Activated CD8-positive, alpha-beta memory T cell treated with anti-CD3 and anti-CD28 coated beads, Interleukin-2, amount 10 ng/mL, durations not matched to agents 7 days and 5 days (primary cell): ENCODE measurements around the gene PPP1R12B. TPM values are rescaled to one million over a fixed set of nuclear protein-coding genes. Genes with fewer than 3 reads are reported as not detected.
"Not testable (repeated sequence)": the region's sequence is repeated elsewhere in the genome, so short reads cannot be mapped to it uniquely, and the experiment has no call there.

ENCODE experiments used
- ATAC-seq: fragments of 150-1000 bp; cut with Tn5 transposase; one replicate; pipeline ENCODE4 v1.10.0; 2021; ENCODE audit warnings: moderate library complexity
- CTCF ChIA-PET: fragments of 350-600 bp; sonication (Branson Sonifier 250); formaldehyde crosslinking; loops from one replicate; lab custom pipeline; 2021; ENCODE audit warnings: antibody characterized with exemption; lab: Charles Lee
- DNase-seq: peaks from one replicate; pipeline ENCODE4 v3.0.0-alpha.2; 2020
- H3K27ac Mint-ChIP-seq: one replicate; pipeline ENCODE4 v1.8.0; 2021; ENCODE audit warnings: mild to moderate bottlenecking, mixed read lengths
- H3K27me3 Mint-ChIP-seq: one replicate; pipeline ENCODE4 v1.8.0; 2021; ENCODE audit warnings: mixed read lengths
- H3K36me3 Mint-ChIP-seq: one replicate; pipeline ENCODE4 v1.8.0; 2021; ENCODE audit warnings: mild to moderate bottlenecking, mixed read lengths
- H3K4me1 Mint-ChIP-seq: one replicate; pipeline ENCODE4 v1.8.0; 2021; ENCODE audit warnings: mixed read lengths
- H3K4me3 Mint-ChIP-seq: one replicate; pipeline ENCODE4 v1.8.0; 2021; ENCODE audit warnings: mild to moderate bottlenecking, moderate library complexity, mixed read lengths
- H3K9me3 Mint-ChIP-seq: one replicate; pipeline ENCODE4 v1.8.0; 2022; ENCODE audit warnings: low read depth, mixed read lengths
- total RNA-seq, 2 experiments: library from RNA; stranded (reverse); gene quantifications; one replicate each; pipeline ENCODE4 v1.2.3, GENCODE V29; 2021

The PPP1R12B gene
- total RNA-seq, 2 experiments from 2014 or later = 20.3 to 34.2 TPM

DNA sequence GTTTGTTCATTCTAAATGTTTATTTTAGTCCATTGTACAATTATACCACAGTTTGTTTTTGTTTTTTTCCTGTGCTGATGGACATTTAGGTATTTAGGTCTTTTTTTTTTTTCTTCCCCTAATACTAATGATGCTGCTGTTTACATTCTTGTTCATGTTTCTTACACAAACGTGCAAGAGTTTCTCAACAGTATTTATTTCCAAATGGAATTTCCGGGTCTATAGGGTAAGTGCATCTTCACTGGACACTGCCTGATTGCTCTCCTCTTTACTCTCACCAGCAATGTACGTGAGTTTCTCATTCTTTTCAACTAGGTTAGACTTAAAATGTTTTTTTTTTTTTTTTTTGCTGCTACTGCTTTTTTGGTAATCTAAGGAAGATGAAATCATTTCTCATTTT is 122.7 kb downstream of the PPP1R12B start:
- no peak for DNase-seq
- H3K9me3 Mint-ChIP-seq = no peaks in the 10 kb centered on the region
- no peak overlapping the region for H3K27ac Mint-ChIP-seq
- H3K27me3 Mint-ChIP-seq = no peaks in the 10 kb centered on the region
- no peak overlapping the region for H3K4me3 Mint-ChIP-seq
- H3K36me3 Mint-ChIP-seq = no peaks in the 10 kb centered on the region
- no peak for ATAC-seq
- H3K4me1 Mint-ChIP-seq = peaks cover 5% of the 10 kb centered on the region
- CTCF ChIA-PET = no interaction called here

DNA sequence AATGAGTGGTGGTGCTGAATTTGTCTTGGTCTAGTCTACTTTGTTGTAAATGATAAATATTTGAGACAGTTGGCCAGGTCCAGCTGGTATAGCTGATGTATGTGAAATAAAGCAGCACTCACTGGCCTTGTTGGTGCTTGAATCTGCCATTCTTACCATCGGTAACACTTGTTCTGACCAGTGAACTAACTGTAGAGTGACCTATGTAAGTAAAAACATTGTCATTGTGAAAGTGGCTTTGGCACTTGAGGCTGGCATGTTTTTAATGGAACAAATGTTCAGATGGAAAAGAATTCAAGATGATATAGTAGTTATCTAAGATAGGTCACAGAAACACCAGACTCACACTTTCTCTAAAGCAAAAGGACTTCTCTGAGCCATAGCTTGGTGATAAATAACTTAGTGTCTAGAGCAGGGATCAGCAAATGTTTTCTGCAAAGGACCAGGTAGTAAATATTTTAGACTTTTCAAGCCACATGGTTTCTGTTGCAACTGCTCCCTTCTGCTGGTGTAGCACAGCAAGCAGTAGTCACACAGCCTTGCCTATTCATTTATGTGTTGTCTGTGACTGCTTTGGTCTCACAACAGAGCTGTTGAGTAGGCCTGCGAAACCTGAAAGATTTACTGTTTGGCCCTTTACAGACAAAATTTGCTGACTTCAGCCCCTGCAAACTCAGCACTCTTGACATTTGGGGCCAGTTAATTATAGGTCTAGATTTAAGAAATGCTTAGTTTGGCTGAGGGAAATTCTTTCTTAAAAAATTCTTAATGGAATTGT is 124.0 kb downstream of the PPP1R12B start:
- H3K27me3 Mint-ChIP-seq, CTCF ChIA-PET, H3K4me1 Mint-ChIP-seq, H3K4me3 Mint-ChIP-seq, H3K36me3 Mint-ChIP-seq, ATAC-seq, H3K9me3 Mint-ChIP-seq, H3K27ac Mint-ChIP-seq, DNase-seq: not testable (repeated sequence)

DNA sequence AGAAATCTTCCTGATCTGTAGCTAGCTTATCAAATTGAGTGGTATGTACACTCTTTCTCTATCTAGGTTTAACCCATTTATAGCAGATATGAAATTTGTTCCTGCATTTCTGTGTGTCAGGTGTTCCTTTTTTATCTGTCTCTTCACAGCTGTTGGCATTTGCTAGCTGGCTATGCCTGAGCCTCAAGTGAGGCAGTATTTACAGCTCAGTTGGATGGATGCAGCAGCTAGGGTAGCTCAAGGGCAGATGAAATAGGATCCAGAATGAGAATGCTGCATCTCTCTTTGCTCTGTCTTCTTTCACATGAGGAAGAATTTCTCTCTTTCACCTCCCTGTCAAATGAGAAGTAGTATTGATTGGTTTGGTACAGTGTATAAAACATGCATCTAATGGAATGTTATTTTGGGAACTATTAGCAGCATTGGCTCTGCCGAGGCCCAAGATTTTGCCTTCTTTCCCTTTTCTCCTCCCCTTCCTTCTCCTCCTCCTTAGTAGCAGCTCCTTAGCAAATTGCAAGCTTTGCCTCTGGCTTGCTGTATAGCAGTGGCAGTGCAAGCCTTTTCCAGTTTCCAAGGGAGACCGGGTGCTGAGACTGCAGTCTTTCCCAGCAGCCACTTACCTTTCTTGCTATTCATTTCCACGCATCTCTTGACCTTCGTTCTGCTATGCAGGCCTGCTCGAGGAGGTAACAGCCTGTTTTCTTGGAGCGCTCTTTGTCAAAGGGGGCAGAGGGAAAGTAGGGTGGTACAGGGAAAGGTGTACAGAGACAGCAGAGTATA is 125.0 kb downstream of the PPP1R12B start:
- H3K9me3 Mint-ChIP-seq, H3K4me1 Mint-ChIP-seq, DNase-seq, H3K27me3 Mint-ChIP-seq, CTCF ChIA-PET, H3K27ac Mint-ChIP-seq, H3K4me3 Mint-ChIP-seq, H3K36me3 Mint-ChIP-seq, ATAC-seq: not testable (repeated sequence)

DNA sequence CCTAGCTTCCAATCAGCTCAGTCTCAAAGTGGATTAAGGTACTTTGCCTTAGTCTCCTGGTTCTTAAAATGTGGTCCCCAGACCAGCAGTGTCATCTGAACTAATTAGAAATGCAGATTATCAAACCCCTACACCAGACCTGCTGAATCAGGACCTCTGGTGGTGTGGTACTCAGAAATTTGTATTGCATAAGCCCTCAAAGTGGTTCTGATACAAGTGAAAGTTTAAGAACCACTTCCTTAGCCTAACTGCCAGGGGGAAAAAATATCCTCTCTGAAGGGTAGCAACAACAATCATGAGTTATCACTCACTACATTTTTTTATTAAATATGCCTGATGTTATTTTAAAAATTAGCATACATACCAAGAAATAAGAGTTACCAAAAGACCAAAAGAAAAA is 131.2 kb downstream of the PPP1R12B start:
- not testable (repeated sequence) for H3K27ac Mint-ChIP-seq, DNase-seq
- peak; percentile 23 for ATAC-seq

DNA sequence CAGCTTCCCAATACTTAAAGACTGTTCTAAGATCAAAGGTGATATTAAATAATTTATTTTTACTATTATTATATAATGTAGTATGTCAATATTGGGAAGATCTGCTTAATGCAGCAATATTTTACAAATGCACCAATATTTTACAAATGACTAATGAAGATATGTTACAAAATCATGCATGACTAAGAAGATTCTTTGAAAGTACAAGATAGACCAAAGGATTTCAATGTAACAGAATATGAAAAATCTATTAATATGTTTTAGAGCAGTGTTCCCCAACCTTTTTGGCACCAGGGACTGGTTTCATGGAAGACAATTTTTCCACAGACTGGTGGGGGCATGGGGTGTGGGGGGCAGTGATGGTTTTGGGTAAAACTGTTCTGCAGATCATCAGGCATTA is 132.1 kb downstream of the PPP1R12B start:
- DNase-seq, H3K27ac Mint-ChIP-seq, H3K9me3 Mint-ChIP-seq, CTCF ChIA-PET, ATAC-seq, H3K4me3 Mint-ChIP-seq: not testable (repeated sequence)
- peaks cover 15% of the 10 kb centered on the region for H3K36me3 Mint-ChIP-seq
- H3K4me1 Mint-ChIP-seq = peaks cover 43% of the 10 kb centered on the region
- peaks cover 38% of the 10 kb centered on the region for H3K27me3 Mint-ChIP-seq

More for the DNA sequence above, 131.2 kb downstream of the PPP1R12B start:
- H3K27me3 Mint-ChIP-seq = peaks cover 34% of the 10 kb centered on the region
- peaks cover 35% of the 10 kb centered on the region for H3K4me1 Mint-ChIP-seq
- CTCF ChIA-PET, H3K4me3 Mint-ChIP-seq, H3K9me3 Mint-ChIP-seq: not testable (repeated sequence)
- peaks cover 10% of the 10 kb centered on the region for H3K36me3 Mint-ChIP-seq

DNA sequence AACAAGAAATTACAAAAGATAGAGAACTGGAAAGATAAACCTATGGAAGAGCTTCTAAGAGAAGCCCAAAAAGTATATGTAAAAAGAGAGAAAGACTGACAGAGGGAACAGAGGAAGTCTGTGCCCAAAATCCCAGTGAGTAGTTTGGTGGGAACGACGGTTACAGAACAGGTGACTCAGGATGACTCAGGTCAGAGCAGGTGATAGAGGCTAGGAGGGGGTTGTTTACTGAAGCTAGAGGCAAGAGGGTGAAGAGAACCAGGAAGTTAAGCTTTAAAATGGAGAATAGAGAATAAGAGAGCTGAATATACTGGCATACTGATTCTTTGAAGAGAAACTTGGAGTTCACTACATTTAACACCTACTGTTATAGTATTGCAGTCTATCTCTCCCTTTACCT is 134.9 kb downstream of the PPP1R12B start:
- CTCF ChIA-PET = interaction anchor here (0.7 to 1.6 kb wide), 2 partner anchors 236 to 246 kb away, joined by 3 to 5 read pairs; no protein-coding TSS in a partner anchor
- not testable (repeated sequence) for ATAC-seq, DNase-seq, H3K27ac Mint-ChIP-seq, H3K4me3 Mint-ChIP-seq, H3K9me3 Mint-ChIP-seq
- Mint-ChIP-seq H3K36me3 (peaks cover 18% of the 10 kb centered on the region), H3K4me1 (peaks cover 50% of the 10 kb centered on the region), H3K27me3 (peaks cover 43% of the 10 kb centered on the region)

DNA sequence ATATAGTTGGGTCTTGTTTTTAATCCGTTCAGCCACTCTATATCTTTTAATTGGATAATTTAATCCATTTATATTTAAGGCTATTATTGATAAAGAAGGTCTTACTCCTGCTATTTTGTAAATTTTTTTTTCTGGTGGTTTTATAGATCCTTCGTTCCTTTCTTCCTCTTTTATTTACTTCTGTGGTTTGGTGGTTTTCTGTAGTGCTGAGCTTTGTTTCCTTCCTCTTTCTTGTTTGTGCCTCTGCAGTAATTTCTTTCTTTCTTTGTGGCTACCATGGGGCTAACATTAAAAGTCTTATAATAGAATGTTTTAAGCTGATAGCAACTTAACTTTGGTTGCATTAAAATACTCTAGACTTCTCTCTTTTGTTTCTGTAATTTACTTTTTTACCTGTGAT is 135.5 kb downstream of the PPP1R12B start:
- CTCF ChIA-PET, H3K9me3 Mint-ChIP-seq, H3K4me3 Mint-ChIP-seq, ATAC-seq, H3K27ac Mint-ChIP-seq, DNase-seq: not testable (repeated sequence)
- peaks cover 25% of the 10 kb centered on the region for H3K36me3 Mint-ChIP-seq
- peaks cover 42% of the 10 kb centered on the region for H3K27me3 Mint-ChIP-seq
- H3K4me1 Mint-ChIP-seq = peaks cover 54% of the 10 kb centered on the region

DNA sequence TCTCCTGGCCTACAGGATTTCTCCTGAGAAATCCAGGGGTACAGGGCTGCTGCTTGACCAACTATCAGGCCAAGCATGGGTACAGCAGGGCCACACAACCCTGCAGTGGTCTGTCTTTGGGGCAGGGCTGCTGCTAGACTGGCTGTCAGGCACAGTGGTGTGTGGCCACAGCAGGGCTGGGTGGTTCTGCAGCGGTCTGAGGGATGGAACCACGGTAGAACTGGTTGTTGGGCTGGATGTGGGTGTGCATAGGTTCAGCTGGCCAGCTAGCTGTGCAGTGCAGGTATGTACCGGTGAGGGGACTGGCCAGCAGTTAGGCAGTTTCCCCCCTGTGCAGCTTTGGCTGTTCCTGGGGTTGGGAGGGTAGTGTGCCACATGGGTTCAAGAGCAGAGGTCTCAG is 136.3 kb downstream of the PPP1R12B start:
- Mint-ChIP-seq H3K27me3 (peaks cover 41% of the 10 kb centered on the region), H3K36me3 (peaks cover 32% of the 10 kb centered on the region), H3K4me1 (peaks cover 50% of the 10 kb centered on the region)
- H3K9me3 Mint-ChIP-seq, CTCF ChIA-PET, H3K4me3 Mint-ChIP-seq, DNase-seq, H3K27ac Mint-ChIP-seq, ATAC-seq: not testable (repeated sequence)

DNA sequence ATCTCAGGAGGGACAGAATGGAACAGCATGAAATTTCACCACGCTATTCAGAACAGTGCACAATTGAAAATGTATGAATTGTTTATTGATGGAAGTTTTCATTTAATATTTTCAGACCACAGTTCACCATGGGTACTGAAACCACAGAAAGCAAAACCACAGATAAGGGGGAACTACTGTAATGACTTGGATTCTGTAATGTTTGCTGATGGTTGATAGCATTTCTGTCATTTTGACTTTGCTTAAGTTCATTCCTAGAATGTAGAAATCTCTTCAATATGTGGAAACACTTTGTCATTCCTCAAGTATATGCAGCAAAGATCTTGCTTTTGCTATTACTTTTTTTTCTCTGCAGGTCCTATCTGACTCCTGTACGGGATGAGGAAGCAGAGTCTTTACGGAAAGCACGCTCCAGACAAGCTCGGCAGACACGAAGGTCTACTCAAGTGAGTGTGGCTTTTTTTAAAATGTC is 139.7 kb downstream of the PPP1R12B start:
- CTCF ChIA-PET, H3K9me3 Mint-ChIP-seq, DNase-seq: not testable (repeated sequence)
- Mint-ChIP-seq H3K27me3 (peaks cover 17% of the 10 kb centered on the region), H3K4me1 (peaks cover 37% of the 10 kb centered on the region), H3K4me3 (peak overlapping the region; percentile 7), H3K36me3 (peaks cover 41% of the 10 kb centered on the region), H3K27ac (peak overlapping the region; percentile 60)
- ATAC-seq = peak; percentile 74

DNA sequence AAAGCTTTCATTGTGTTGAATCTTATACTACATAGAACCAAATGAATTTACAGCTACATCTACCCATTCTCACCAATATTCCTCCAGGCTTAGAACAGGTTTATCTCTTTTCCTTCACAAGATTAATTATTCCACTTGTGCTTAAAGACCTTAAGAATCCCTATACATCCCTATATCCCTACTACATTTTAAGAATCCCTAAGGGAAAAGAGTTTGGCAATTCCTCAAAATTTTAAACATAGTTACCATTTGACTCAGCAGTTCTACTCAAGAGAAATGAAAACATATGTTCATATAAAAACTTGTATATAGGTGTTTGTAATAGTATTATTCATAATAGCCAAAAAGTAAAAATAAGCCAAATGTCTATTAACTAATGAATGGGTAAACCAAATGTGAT is 140.6 kb downstream of the PPP1R12B start:
- peaks cover 14% of the 10 kb centered on the region for H3K27me3 Mint-ChIP-seq
- ATAC-seq, H3K27ac Mint-ChIP-seq, DNase-seq, CTCF ChIA-PET, H3K4me3 Mint-ChIP-seq, H3K9me3 Mint-ChIP-seq: not testable (repeated sequence)
- peaks cover 28% of the 10 kb centered on the region for H3K4me1 Mint-ChIP-seq
- H3K36me3 Mint-ChIP-seq = peaks cover 40% of the 10 kb centered on the region

DNA sequence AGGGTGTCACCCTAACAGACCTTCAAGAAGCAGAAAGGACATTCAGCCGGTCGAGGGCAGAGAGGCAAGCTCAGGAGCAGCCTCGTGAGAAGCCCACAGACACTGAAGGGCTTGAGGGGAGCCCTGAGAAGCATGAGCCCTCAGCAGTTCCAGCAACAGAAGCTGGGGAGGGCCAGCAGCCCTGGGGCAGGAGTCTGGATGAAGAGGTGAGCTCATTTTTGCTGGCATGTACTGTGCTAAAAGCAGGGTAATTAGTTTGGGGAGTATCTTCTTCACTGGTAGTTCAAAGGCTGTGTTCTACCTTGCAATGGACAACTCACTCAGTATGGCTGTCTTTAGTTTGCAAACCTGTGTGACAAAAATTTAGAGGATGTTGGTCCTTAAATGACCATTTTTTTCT is 144.6 kb downstream of the PPP1R12B start:
- peaks cover 41% of the 10 kb centered on the region for H3K36me3 Mint-ChIP-seq
- CTCF ChIA-PET, H3K27ac Mint-ChIP-seq, H3K4me3 Mint-ChIP-seq, H3K27me3 Mint-ChIP-seq, ATAC-seq, DNase-seq, H3K9me3 Mint-ChIP-seq: not testable (repeated sequence)
- peaks cover 11% of the 10 kb centered on the region for H3K4me1 Mint-ChIP-seq

DNA sequence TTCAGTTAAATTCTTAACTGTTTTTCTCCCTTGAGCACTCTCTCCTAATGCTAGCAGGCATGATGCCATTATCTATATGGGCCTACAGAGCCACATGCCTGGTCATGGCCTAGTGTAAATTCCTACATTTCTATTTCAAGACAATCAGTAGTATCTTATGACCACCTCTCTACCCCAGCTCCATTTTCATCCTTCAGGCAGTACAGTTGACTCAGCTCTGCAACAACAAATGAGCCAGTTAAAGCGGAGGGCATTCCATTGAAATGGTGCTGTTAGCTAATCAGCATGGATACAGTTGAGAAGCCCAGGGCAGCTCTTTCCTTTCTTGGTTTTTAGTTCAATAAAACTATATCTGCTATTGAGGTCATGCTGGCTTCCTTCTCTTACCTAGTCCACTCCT is 150.0 kb downstream of the PPP1R12B start:
- no peak for DNase-seq
- no peak for ATAC-seq
- Mint-ChIP-seq H3K27me3 (no peaks in the 10 kb centered on the region), H3K4me1 (no peaks in the 10 kb centered on the region), H3K36me3 (peaks cover 11% of the 10 kb centered on the region), H3K27ac (no peak overlapping the region), H3K4me3 (no peak overlapping the region), H3K9me3 (no peaks in the 10 kb centered on the region)
- CTCF ChIA-PET = no interaction called here

DNA sequence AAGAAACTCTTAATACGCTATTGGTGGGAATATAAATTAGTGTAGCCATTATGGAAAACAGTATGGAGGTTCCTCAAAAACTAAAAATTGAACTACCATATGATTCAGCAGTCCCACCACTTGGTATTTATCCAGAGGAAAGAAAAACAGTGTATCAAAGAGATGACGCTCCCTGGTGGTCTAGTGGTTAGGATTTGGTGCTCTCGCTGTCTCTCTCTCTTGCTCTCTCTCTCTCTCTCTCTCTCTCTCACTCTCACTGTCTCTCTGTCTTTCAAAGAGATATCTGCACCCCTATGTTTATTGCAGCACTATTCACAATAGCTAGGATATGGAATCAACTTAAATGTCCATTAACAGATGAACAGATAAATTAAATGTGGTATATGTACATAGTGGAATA is 151.5 kb downstream of the PPP1R12B start:
- not testable (repeated sequence) for H3K4me3 Mint-ChIP-seq, H3K4me1 Mint-ChIP-seq, H3K9me3 Mint-ChIP-seq, ATAC-seq, DNase-seq, H3K27me3 Mint-ChIP-seq, H3K36me3 Mint-ChIP-seq, H3K27ac Mint-ChIP-seq
- CTCF ChIA-PET = interaction anchor here (1.6 to 2.4 kb wide), 2 partner anchors 151 to 220 kb away, joined by 3 to 6 read pairs; no protein-coding TSS in a partner anchor
